Neural crest cell (in vitro differentiated cells): ENCODE measurements around the gene PAQR4. TPM values are rescaled to one million over a fixed set of nuclear protein-coding genes. Genes with fewer than 3 reads are reported as not detected.

Experiments
- DNase-seq: peaks from one replicate; pipeline ENCODE4 v3.0.0; 2021; ENCODE audit warnings: low read depth, mixed read lengths, low spot score
- H3K27ac Mint-ChIP-seq: one replicate; pipeline ENCODE4 v1.8.0; 2021; ENCODE audit warnings: mild to moderate bottlenecking, mixed read lengths; ENCODE audit not compliant: unreplicated experiment
- H3K27me3 Mint-ChIP-seq: 2 replicates; pipeline ENCODE4 v1.8.0; 2021; ENCODE audit warnings: low read depth, mild to moderate bottlenecking, mixed read lengths
- H3K36me3 Mint-ChIP-seq: 2 replicates; pipeline ENCODE4 v1.8.0; 2021; ENCODE audit warnings: low read depth, mild to moderate bottlenecking, mixed read lengths
- H3K4me1 Mint-ChIP-seq: 2 replicates; pipeline ENCODE4 v1.8.0; 2021; ENCODE audit warnings: mixed read lengths
- H3K4me3 Mint-ChIP-seq: one replicate; pipeline ENCODE4 v1.8.0; 2021; ENCODE audit warnings: mild to moderate bottlenecking, mixed read lengths
- H3K9me3 Mint-ChIP-seq: 2 replicates; pipeline ENCODE4 v1.8.0; 2021; ENCODE audit warnings: mixed read lengths
- total RNA-seq: library from RNA; stranded (reverse); gene quantifications from 2 replicates; pipeline ENCODE4 v1.2.1, GENCODE V29; 2021
- TF ChIP-seq, protein P1 (sequence below): fragments of 200-600 bp; sonication (generic); conservative IDR thresholded peaks from 2 replicates; pipeline ENCODE4 v1.5.0; 2021; ENCODE audit warnings: antibody characterized with exemption, mild to moderate bottlenecking

PAQR4 gene
- total RNA-seq, 1 donor from 2014 or later = 53.4 TPM

DNA sequence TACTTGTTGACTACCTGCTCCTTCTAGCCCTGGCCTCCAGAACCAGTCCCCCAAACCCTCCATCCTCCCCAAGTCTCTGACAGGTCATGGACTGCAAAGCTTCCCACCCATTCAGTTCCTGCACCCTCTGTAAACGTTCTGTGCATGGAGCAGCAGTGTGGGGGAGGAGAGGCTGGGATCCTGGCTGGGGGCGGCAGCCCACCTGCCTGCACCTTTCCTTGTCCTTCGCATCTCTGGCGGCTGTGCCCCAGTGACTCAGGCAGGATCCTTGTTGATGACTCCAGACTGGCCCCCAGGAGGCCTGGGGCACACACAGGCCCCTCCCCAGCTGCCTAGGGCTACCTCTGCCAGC lies 12.7 kb downstream of the PAQR4 start:
- TF ChIP-seq, protein P1, sequence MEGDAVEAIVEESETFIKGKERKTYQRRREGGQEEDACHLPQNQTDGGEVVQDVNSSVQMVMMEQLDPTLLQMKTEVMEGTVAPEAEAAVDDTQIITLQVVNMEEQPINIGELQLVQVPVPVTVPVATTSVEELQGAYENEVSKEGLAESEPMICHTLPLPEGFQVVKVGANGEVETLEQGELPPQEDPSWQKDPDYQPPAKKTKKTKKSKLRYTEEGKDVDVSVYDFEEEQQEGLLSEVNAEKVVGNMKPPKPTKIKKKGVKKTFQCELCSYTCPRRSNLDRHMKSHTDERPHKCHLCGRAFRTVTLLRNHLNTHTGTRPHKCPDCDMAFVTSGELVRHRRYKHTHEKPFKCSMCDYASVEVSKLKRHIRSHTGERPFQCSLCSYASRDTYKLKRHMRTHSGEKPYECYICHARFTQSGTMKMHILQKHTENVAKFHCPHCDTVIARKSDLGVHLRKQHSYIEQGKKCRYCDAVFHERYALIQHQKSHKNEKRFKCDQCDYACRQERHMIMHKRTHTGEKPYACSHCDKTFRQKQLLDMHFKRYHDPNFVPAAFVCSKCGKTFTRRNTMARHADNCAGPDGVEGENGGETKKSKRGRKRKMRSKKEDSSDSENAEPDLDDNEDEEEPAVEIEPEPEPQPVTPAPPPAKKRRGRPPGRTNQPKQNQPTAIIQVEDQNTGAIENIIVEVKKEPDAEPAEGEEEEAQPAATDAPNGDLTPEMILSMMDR = no peak
- no peak for DNase-seq
- no peaks in the 10 kb centered on the region for H3K9me3 Mint-ChIP-seq
- H3K4me3 Mint-ChIP-seq = peak overlapping the region; percentile 83
- peaks cover 22% of the 10 kb centered on the region for H3K4me1 Mint-ChIP-seq
- no peak overlapping the region for H3K27ac Mint-ChIP-seq
- H3K27me3 Mint-ChIP-seq = peaks cover 15% of the 10 kb centered on the region
- H3K36me3 Mint-ChIP-seq = no peaks in the 10 kb centered on the region

DNA sequence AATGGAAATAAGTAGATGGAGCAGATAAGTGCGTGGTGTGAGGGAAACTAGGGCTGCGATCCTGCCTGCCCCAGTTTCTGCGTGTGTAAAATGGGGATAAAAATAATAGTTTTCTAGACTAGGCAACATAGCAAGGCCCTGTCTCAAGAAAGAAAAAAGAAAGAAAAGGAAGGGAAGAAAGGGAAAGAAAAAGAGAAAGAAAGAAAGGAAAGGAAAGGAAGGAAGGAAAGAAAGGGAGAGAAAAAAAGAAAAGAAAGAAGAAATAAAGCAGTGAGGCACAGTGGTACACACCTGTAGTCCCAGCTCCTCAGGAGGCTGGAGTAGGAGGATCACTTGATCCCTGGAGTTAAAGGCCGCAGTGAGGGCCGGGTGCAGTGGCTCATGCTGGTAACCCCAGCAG lies 13.3 kb downstream of the PAQR4 start:
- no peaks in the 10 kb centered on the region for H3K9me3 Mint-ChIP-seq
- no peak overlapping the region for H3K27ac Mint-ChIP-seq
- TF ChIP-seq, protein P1 = no peak
- H3K36me3 Mint-ChIP-seq = no peaks in the 10 kb centered on the region
- no peak overlapping the region for H3K4me3 Mint-ChIP-seq
- H3K27me3 Mint-ChIP-seq = peaks cover 15% of the 10 kb centered on the region
- DNase-seq = no peak
- peaks cover 17% of the 10 kb centered on the region for H3K4me1 Mint-ChIP-seq

DNA sequence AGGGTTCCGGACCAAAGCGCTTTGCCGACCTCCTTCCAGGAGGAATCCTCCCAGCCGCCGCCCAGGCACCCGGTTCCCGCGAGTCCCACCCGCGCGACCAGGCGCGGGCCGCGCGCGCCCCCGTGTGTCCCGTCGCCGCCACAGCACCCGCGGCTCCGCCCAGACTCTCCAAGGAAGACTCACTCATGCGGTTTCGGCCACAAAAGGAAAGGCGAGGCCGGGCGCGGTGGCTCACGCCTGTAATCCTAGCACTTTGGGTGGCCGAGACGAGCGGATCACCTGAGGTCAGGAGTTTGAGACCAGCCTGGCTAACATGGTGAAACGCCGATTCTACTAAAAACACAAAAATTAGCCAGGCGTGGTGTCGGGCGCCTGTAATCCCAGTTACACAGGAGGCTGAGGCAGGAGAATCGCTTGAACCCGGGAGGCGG lies 14.6 kb downstream of the PAQR4 start:
- Mint-ChIP-seq H3K27ac (peak overlapping the region; percentile 71), H3K36me3 (no peaks in the 10 kb centered on the region), H3K27me3 (peaks cover 15% of the 10 kb centered on the region), H3K4me3 (peak overlapping the region; percentile 72), H3K9me3 (no peaks in the 10 kb centered on the region), H3K4me1 (peaks cover 13% of the 10 kb centered on the region)
- DNase-seq = peak; percentile 80
- TF ChIP-seq, protein P1 = peak; percentile 92

DNA sequence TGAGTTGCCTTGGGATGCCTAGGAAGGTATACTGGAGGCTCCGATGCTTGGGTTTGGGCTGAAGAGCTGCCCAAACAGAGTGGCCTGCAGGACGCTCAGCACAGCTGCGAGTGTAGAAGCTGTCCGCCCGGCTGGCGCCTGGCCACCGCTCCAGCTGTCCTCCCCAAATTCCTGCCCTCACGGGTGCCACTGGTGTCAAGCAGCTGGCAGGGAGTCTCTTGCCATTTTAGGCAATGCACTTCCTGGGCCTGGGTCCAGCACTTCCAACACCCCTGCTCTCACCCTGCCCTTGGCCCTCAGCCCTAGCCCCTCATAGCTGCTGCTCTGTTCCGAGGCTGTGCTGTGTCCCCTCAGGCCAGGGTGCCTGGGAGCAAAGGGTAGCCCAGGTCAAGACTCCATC lies 16.3 kb downstream of the PAQR4 start:
- TF ChIP-seq, protein P1 = no peak
- no peak for DNase-seq
- Mint-ChIP-seq H3K27ac (no peak overlapping the region), H3K9me3 (no peaks in the 10 kb centered on the region), H3K36me3 (no peaks in the 10 kb centered on the region), H3K4me1 (peaks cover 13% of the 10 kb centered on the region), H3K27me3 (peaks cover 15% of the 10 kb centered on the region), H3K4me3 (no peak overlapping the region)

DNA sequence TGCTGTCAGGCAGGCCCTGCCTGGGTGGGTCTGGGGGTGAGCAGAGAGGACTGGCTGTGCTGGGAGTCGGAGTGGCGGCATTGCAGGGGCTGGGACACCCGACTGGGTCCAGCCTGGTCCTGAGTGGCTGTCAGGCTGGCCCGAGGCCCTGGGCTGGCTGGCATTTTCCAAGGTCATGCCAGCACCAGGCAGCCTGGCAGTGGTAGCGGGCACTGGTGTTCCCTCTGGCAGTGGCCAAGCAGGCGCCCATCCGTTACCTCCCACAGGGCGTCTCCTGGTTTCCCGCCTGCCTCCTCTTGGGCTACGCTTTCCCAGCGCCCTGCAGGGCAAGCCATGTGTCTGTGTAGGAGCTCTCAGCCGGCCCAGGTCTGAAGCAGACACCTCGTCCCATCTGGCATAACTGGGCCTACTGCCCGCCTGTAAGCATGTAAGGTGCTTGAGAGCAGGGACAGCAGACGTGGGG lies 16.8 kb downstream of the PAQR4 start:
- Mint-ChIP-seq H3K36me3 (no peaks in the 10 kb centered on the region), H3K4me1 (peaks cover 10% of the 10 kb centered on the region), H3K27me3 (peaks cover 15% of the 10 kb centered on the region), H3K4me3 (no peak overlapping the region), H3K9me3 (no peaks in the 10 kb centered on the region), H3K27ac (no peak overlapping the region)
- DNase-seq = no peak
- TF ChIP-seq, protein P1 = no peak
